ENCODE measurements around the gene NCEH1. TPM values are rescaled to one million over a fixed set of nuclear protein-coding genes. Genes with fewer than 3 reads are reported as not detected.

The NCEH1 gene
- total RNA-seq, 1 donor from 2014 or later, result 1.6 TPM

- Mint-ChIP-seq H3K4me3 (no peak overlapping the region), H3K27ac (peak overlapping the region; percentile 60), H3K9me3 (peaks cover 19% of the 10 kb centered on the region), H3K4me1 (peaks cover 25% of the 10 kb centered on the region), H3K36me3 (peaks cover 4% of the 10 kb centered on the region), H3K27me3 (ENCODE audit: low read depth) (no peaks in the 10 kb centered on the region)
- no peak for DNase-seq (ENCODE audit: low spot score in 2 of 2, unreplicated experiment in 2 of 2)
- TF ChIP-seq CTCF (IDR thresholded peaks at IDR 0.05; ENCODE audit: unreplicated experiment), result no peak
Measured at GRCh38 chr3:172607305-172608121, 103.4 kb downstream of the NCEH1 start.

DNA sequence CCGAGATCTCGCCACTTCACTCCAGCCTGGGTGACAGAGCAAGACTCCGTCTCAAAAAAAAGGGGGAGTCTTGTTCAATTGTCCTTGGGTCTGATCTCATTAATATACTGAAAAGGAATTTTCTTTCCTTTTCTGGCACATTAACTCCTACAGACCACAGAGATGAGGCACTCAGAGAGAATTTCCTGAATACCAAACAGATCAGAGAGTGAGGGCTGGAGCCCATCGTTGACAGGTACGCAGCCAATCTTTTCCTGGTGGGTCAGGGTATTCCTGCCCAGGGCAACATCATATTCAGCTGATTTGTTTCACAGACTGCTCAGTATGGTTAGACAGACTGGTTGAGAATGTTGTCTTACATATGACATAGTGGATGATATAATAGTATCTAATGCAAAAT, 104.8 kb downstream of the NCEH1 start:
- H3K4me1 Mint-ChIP-seq, result peaks cover 25% of the 10 kb centered on the region
- DNase-seq (ENCODE audit: low spot score in 2 of 2, unreplicated experiment in 2 of 2), result no peak
- TF ChIP-seq CTCF (IDR thresholded peaks at IDR 0.05; ENCODE audit: unreplicated experiment), result no peak
- H3K27ac Mint-ChIP-seq, result peak overlapping the region; percentile 14
- H3K4me3 Mint-ChIP-seq, result no peak overlapping the region
- H3K36me3 Mint-ChIP-seq, result peaks cover 3% of the 10 kb centered on the region
- H3K9me3 Mint-ChIP-seq, result peaks cover 17% of the 10 kb centered on the region
- H3K27me3 Mint-ChIP-seq (ENCODE audit: low read depth), result no peaks in the 10 kb centered on the region

- Mint-ChIP-seq H3K27ac (no peak overlapping the region), H3K4me1 (peaks cover 25% of the 10 kb centered on the region), H3K36me3 (peaks cover 2% of the 10 kb centered on the region), H3K9me3 (peaks cover 8% of the 10 kb centered on the region), H3K4me3 (no peak overlapping the region), H3K27me3 (ENCODE audit: low read depth) (no peaks in the 10 kb centered on the region)
- no peak for DNase-seq (ENCODE audit: low spot score in 2 of 2, unreplicated experiment in 2 of 2)
- TF ChIP-seq CTCF (IDR thresholded peaks at IDR 0.05; ENCODE audit: unreplicated experiment), result no peak
Measured at GRCh38 chr3:172604895-172605646, 105.8 kb downstream of the NCEH1 start.

- H3K36me3 Mint-ChIP-seq, result no peaks in the 10 kb centered on the region
- no peaks in the 10 kb centered on the region for H3K27me3 Mint-ChIP-seq (ENCODE audit: low read depth)
- no peaks in the 10 kb centered on the region for H3K9me3 Mint-ChIP-seq
- no peak for TF ChIP-seq CTCF (IDR thresholded peaks at IDR 0.05; ENCODE audit: unreplicated experiment)
- no peak overlapping the region for H3K4me3 Mint-ChIP-seq
- DNase-seq (ENCODE audit: low spot score in 2 of 2, unreplicated experiment in 2 of 2), result no peak
- no peak overlapping the region for H3K27ac Mint-ChIP-seq
- H3K4me1 Mint-ChIP-seq, result peaks cover 15% of the 10 kb centered on the region
Measured at GRCh38 chr3:172601066-172601832, 109.6 kb downstream of the NCEH1 start.

DNA sequence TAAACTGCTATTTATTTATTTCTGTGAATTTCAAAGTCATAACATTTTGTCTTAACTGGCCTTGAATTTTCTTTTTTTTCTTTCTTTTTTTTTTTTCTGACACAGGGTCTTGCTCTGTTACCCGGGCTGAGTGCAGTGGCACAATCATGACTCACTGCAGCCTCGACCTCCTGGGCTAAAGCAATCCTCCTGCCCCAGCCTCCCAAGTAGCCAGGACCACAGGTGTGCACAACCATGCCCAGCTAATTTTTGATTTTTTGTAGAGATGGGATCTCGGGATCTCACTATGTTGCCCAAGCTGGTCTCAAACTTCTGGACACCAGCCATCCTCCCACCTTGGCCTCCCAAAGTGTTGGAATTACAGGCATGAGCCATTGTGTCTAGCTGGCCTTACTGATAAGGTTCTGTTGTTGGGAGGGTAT, 110.2 kb downstream of the NCEH1 start:
- Mint-ChIP-seq H3K27ac (no peak overlapping the region), H3K9me3 (no peaks in the 10 kb centered on the region), H3K36me3 (no peaks in the 10 kb centered on the region), H3K27me3 (ENCODE audit: low read depth) (no peaks in the 10 kb centered on the region), H3K4me3 (no peak overlapping the region), H3K4me1 (peaks cover 13% of the 10 kb centered on the region)
- TF ChIP-seq CTCF (IDR thresholded peaks at IDR 0.05; ENCODE audit: unreplicated experiment), result no peak
- DNase-seq (ENCODE audit: low spot score in 2 of 2, unreplicated experiment in 2 of 2), result no peak
